SU-DHL-6 (cell line): ENCODE measurements around the gene SCRN1.

ENCODE experiments used
- H2AFZ ChIP-seq: fragments of 200-600 bp; sonication (generic); 2 replicates; pipeline ENCODE4 v1.6.1; 2014; ENCODE audit warnings: low read depth, mild to moderate bottlenecking, moderate library complexity, mixed read lengths, antibody characterized with exemption, low read length; ENCODE audit not compliant: severe bottlenecking
- H3F3A ChIP-seq: fragments of 200-600 bp; shearing (Covaris generic); 2 replicates; pipeline ENCODE4 v1.6.0; 2016; ENCODE audit warnings: antibody characterized with exemption, mild to moderate bottlenecking; ENCODE audit not compliant: insufficient read depth
- H3K27ac ChIP-seq: fragments of 200-600 bp; sonication (generic); 2 replicates; pipeline ENCODE4 v1.5.1; 2016; ENCODE audit warnings: low read depth, mild to moderate bottlenecking, low read length, moderate library complexity, mixed read lengths
- H3K27me3 ChIP-seq: fragments of 200-600 bp; sonication (generic), shearing (Covaris generic); 2 replicates; pipeline ENCODE4 v1.6.0; 2014; ENCODE audit warnings: mild to moderate bottlenecking, low read length
- H3K36me3 ChIP-seq: fragments of 200-600 bp; sonication (generic); 2 replicates; pipeline ENCODE4 v1.6.1; 2014; ENCODE audit warnings: mild to moderate bottlenecking, low read length, mixed read lengths
- H3K4me2 ChIP-seq: fragments of 300-600, 200-600 bp; shearing (Covaris generic), sonication (generic); 2 replicates; pipeline ENCODE4 v1.6.0; 2014; ENCODE audit warnings: low read length, low read depth, mild to moderate bottlenecking; ENCODE audit not compliant: poor library complexity, severe bottlenecking
- H3K4me3 ChIP-seq: fragments of 200-600 bp; sonication (generic); 2 replicates; pipeline ENCODE4 v1.5.1; 2014; ENCODE audit warnings: antibody characterized with exemption, low read length, mild to moderate bottlenecking, mixed read lengths; ENCODE audit not compliant: insufficient read depth, poor library complexity, severe bottlenecking
- H3K79me2 ChIP-seq: fragments of 200-600 bp; sonication (generic); 2 replicates; pipeline ENCODE4 v1.6.1; 2014; ENCODE audit warnings: mild to moderate bottlenecking, low read length, moderate library complexity; ENCODE audit not compliant: insufficient read depth
- H3K9ac ChIP-seq: fragments of 200-600 bp; sonication (generic); 2 replicates; pipeline ENCODE4 v1.7.0; 2014; ENCODE audit warnings: mild to moderate bottlenecking, low read length
- H3K9me2 ChIP-seq: fragments of 200-600 bp; sonication (generic); replicated peaks from 2 replicates; pipeline ENCODE4 v1.6.1; 2014; ENCODE audit warnings: low read length; ENCODE audit not compliant: insufficient read depth
- H3K9me3 ChIP-seq: fragments of 200-600 bp; sonication (generic); 2 replicates; pipeline ENCODE4 v1.6.1; 2014; ENCODE audit warnings: low read length, mixed read lengths; ENCODE audit not compliant: insufficient read depth
- H4K20me1 ChIP-seq: fragments of 200-600 bp; sonication (generic); 2 replicates; pipeline ENCODE4 v1.6.1; 2014; ENCODE audit warnings: low read depth, mild to moderate bottlenecking, antibody characterized with exemption, low read length, moderate library complexity, mixed read lengths
- CTCF ChIP-seq: fragments of 200-600 bp; sonication (generic); IDR thresholded peaks from one replicate; pipeline ENCODE4 v1.5.1; 2017; ENCODE audit warnings: antibody characterized with exemption, mild to moderate bottlenecking, low read length, moderate library complexity; ENCODE audit not compliant: insufficient read depth, poor library complexity, severe bottlenecking
- EZH2phosphoT487 ChIP-seq: fragments of 200-600 bp; sonication (generic), shearing (Covaris generic); conservative IDR thresholded peaks from 2 replicates; pipeline ENCODE4 v1.6.1; 2018; ENCODE audit warnings: mild to moderate bottlenecking, antibody characterized with exemption, low read length, moderate library complexity, mixed read lengths

The SCRN1 gene

DNA sequence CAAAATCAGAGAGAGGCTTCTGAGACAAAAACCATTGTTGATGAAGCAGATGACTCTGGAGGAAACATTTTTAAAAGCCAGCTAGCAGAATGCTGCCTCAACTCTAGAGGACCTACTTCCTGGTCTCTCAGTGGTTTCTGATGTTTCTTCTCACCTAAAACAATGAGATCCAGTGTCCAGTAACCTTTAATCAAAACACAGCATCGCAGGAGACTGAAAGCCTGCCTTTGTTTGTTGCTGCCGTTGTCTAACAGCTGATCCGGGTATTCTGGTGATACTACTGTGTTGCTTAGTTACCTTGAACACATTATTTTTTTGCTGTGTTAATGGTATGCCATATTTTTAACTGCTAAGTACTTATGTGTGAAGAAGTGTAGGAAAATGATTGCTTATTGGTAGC, 112.4 kb downstream of the SCRN1 start:
- no peaks in the 10 kb centered on the region for H3K9me2 ChIP-seq
- H3F3A ChIP-seq, result no peaks in the 10 kb centered on the region
- H3K36me3 ChIP-seq, result no peaks in the 10 kb centered on the region
- H2AFZ ChIP-seq, result no peak overlapping the region
- no peak overlapping the region for H3K27ac ChIP-seq
- H3K9me3 ChIP-seq, result no peaks in the 10 kb centered on the region
- no peak overlapping the region for H3K4me2 ChIP-seq
- no peaks in the 10 kb centered on the region for H3K79me2 ChIP-seq
- no peaks in the 10 kb centered on the region for H3K27me3 ChIP-seq
- H3K9ac ChIP-seq, result no peak overlapping the region
- H4K20me1 ChIP-seq, result no peaks in the 10 kb centered on the region
- TF ChIP-seq CTCF, result no peak
- no peak for TF ChIP-seq EZH2phosphoT487
- H3K4me3 ChIP-seq, result no peak overlapping the region

DNA sequence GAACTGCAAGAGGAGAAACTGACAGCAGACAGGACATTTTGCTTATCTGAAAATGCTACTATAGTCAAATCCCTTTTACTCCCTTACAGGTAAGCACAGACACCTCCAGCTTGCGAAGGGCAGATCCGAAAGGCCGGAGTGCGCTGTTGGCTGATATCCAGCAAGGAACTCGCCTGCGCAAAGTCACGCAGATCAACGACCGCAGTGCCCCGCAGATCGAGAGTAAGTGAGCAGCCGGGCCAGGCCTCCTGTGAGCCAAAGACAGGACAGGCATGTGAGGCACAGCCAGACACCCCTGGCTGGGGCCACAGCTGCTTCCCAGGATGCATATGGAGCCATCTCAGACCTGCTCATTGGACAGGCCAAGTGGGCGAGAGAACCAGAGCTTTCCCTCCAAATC, 113.9 kb downstream of the SCRN1 start:
- Histone ChIP-seq H3K9ac (no peak overlapping the region), H4K20me1 (no peaks in the 10 kb centered on the region), H3K9me3 (no peaks in the 10 kb centered on the region), H3K79me2 (no peaks in the 10 kb centered on the region), H3K4me2 (no peak overlapping the region), H3K27me3 (no peaks in the 10 kb centered on the region), H3K9me2 (no peaks in the 10 kb centered on the region), H3K4me3 (no peak overlapping the region), H3F3A (no peaks in the 10 kb centered on the region), H3K36me3 (no peaks in the 10 kb centered on the region), H3K27ac (no peak overlapping the region), H2AFZ (no peak overlapping the region)
- TF ChIP-seq EZH2phosphoT487, result no peak
- TF ChIP-seq CTCF, result no peak

GRCh38 chr7:29873644-29874294, 115.8 kb downstream of the SCRN1 start:
- H3K9me3 ChIP-seq, result no peaks in the 10 kb centered on the region
- TF ChIP-seq EZH2phosphoT487 (no peak), CTCF (no peak)
- no peaks in the 10 kb centered on the region for H3F3A ChIP-seq
- H3K9me2 ChIP-seq, result no peaks in the 10 kb centered on the region
- H3K4me2 ChIP-seq, result no peak overlapping the region
- H3K9ac ChIP-seq, result no peak overlapping the region
- H3K27me3 ChIP-seq, result no peaks in the 10 kb centered on the region
- H3K27ac ChIP-seq, result no peak overlapping the region
- H2AFZ ChIP-seq, result no peak overlapping the region
- no peaks in the 10 kb centered on the region for H3K36me3 ChIP-seq
- no peaks in the 10 kb centered on the region for H3K79me2 ChIP-seq
- H3K4me3 ChIP-seq, result no peak overlapping the region
- no peaks in the 10 kb centered on the region for H4K20me1 ChIP-seq
